HL-60/S4 (cell line): ENCODE measurements around the gene FCHO2.

Experiments used
- in situ Hi-C: fragments of 300-500 bp; cut with MboI; formaldehyde crosslinking; loops from 2 replicates; pipeline ENCODE4 v1.14.3; 2022; ENCODE audit warnings: low sequenced_read_pairs

Gene FCHO2

GRCh38 chr5:73135021-73135420, 179.2 kb downstream of the FCHO2 start:
- in situ Hi-C loops, result no loop called here

GRCh38 chr5:73135429-73136054, 179.7 kb downstream of the FCHO2 start:
- in situ Hi-C loops, result no loop called here

GRCh38 chr5:73136055-73136562, 180.3 kb downstream of the FCHO2 start:
- in situ Hi-C loops, result no loop called here

- in situ Hi-C loops, result no loop called here
Observed at GRCh38 chr5:73137563-73138530, 182.0 kb downstream of the FCHO2 start.

GRCh38 chr5:73139485-73139884, 183.6 kb downstream of the FCHO2 start:
- in situ Hi-C loops, result no loop called here
